PC-9 (cell line): ENCODE data around the gene PCDHGA3. TPM values are rescaled to one million over a fixed set of nuclear protein-coding genes. Genes with fewer than 3 reads are reported as not detected.
"Not testable (repeated sequence)": the region's sequence is repeated elsewhere in the genome, so short reads cannot be mapped to it uniquely, and the experiment has no call there.

Experiments
- BruUV-seq: library from RNA; stranded (reverse); fragments of 400-500 nt; replicated peaks from 2 replicates; lab custom pipeline; 2021; lab: Mats Ljungman, UMichigan
- CTCF ChIA-PET: fragments of 300-600 bp; sonication (Branson Sonifier 250); formaldehyde crosslinking; loops from one replicate; lab custom pipeline; 2022; ENCODE audit warnings: antibody characterized with exemption; lab: Charles Lee
- POLR2A ChIA-PET: fragments of 300-600 bp; sonication (Branson Sonifier 250); formaldehyde crosslinking; loops from one replicate; lab custom pipeline; 2022; ENCODE audit warnings: antibody characterized with exemption; ENCODE audit not compliant: unreplicated experiment; lab: Charles Lee
- DNase-seq, 2 experiments: peaks; one replicate each; pipeline versions ENCODE4 v3.0.0 to v3.0.0-alpha.2; 2015 to 2022; ENCODE audit warnings: mixed read lengths in 1 of 2
- H2AFZ ChIP-seq: fragments of 200-600 bp; sonication (generic); 2 replicates; pipeline ENCODE4 v1.8.1; 2017; ENCODE audit warnings: antibody characterized with exemption
- H3F3A ChIP-seq: fragments of 200-600 bp; sonication (generic); 2 replicates; pipeline ENCODE4 v1.8.1; 2017; ENCODE audit warnings: antibody characterized with exemption, mild to moderate bottlenecking, low read depth; ENCODE audit not compliant: insufficient read depth
- H3K27ac ChIP-seq: fragments of 200-600 bp; sonication (generic); 2 replicates; pipeline ENCODE4 v1.6.1; 2016; ENCODE audit warnings: mixed run types
- H3K27me3 ChIP-seq: fragments of 200-600 bp; sonication (generic); 2 replicates; pipeline ENCODE4 v1.6.1; 2016; ENCODE audit warnings: low read depth, mixed run types; ENCODE audit not compliant: insufficient read depth
- H3K36me3 ChIP-seq: fragments of 200-600 bp; sonication (generic); 2 replicates; pipeline ENCODE4 v1.6.1; 2016; ENCODE audit warnings: low read depth, mixed run types
- H3K4me1 ChIP-seq: fragments of 200-600 bp; sonication (generic); replicated peaks from 2 replicates; pipeline ENCODE4 v1.6.1; 2016; ENCODE audit warnings: mixed run types; ENCODE audit not compliant: insufficient read depth
- H3K4me2 ChIP-seq: fragments of 200-600 bp; sonication (generic); 2 replicates; pipeline ENCODE4 v1.6.1; 2017; ENCODE audit warnings: mixed run types
- H3K4me3 ChIP-seq: fragments of 200-600 bp; sonication (generic); 2 replicates; pipeline ENCODE4 v1.6.1; 2016; ENCODE audit warnings: mixed run types
- H3K79me2 ChIP-seq: fragments of 200-600 bp; sonication (generic); 2 replicates; pipeline ENCODE4 v1.6.1; 2017; ENCODE audit warnings: low read depth, mixed run types
- H3K9me2 ChIP-seq: fragments of 200-600 bp; sonication (generic); 2 replicates; pipeline ENCODE4 v1.8.1; 2017; ENCODE audit warnings: mild to moderate bottlenecking; ENCODE audit not compliant: insufficient read depth
- H3K9me3 ChIP-seq: fragments of 200-600 bp; sonication (generic); 2 replicates; pipeline ENCODE4 v1.8.1; 2016; ENCODE audit warnings: low read depth; ENCODE audit not compliant: insufficient read depth
- H4K20me1 ChIP-seq: fragments of 200-600 bp; sonication (generic); 2 replicates; pipeline ENCODE4 v1.8.1; 2017; ENCODE audit not compliant: insufficient read depth
- EZH2 ChIP-seq: fragments of 200-600 bp; sonication (generic); IDR thresholded peaks from 2 replicates; pipeline ENCODE4 v1.8.0; 2017; ENCODE audit warnings: antibody characterized with exemption, low read depth
- intact Hi-C: fragments of 100-400 bp; cut with micrococcal nuclease; formaldehyde crosslinking; loops from one replicate; pipeline ENCODE4 v1.10.0; 2022; ENCODE audit not compliant: unreplicated experiment
- total RNA-seq: library from RNA; stranded (reverse); gene quantifications from 2 replicates; pipeline ENCODE4 v1.2.3, GENCODE V29; 2021
- TF ChIP-seq, protein P1 (sequence below): fragments of 200-600 bp; sonication (generic); conservative IDR thresholded peaks from 2 replicates; pipeline ENCODE4 v1.6.1; 2017; ENCODE audit warnings: mixed run types, antibody characterized with exemption, mild to moderate bottlenecking, moderate library complexity

Gene PCDHGA3
- total RNA-seq, 1 experiment from 2014 or later, result not detected

DNA sequence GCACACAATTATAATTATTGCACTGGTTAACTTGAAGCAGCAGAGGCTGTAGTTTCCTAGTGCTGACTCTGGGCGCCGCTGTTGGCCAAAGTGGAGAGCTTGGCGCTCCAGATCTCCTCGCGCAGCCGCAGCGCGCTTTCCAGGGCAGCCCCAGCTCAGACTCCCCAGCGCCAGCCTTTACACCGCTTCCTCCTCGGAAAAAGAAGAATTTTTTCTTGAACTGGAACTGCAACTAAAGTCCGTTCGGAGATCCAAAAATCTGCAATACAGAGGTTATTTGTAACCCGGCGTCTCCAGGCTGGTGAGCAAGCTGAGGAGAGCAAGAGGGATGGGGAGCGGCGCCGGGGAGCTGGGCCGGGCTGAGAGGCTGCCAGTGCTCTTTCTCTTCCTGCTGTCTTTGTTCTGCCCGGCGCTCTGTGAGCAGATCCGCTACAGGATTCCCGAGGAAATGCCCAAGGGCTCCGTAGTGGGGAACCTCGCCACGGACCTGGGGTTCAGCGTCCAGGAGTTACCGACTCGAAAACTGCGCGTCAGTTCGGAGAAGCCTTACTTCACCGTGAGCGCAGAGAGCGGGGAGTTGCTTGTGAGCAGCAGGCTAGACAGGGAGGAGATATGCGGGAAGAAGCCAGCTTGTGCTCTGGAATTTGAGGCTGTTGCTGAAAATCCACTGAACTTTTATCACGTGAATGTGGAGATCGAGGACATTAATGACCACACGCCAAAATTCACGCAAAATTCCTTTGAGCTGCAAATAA is 44.1 kb downstream of the PCDHGA3 start, which contains the start of gene PCDHGB4:
Gene PCDHGB4, plus strand, starts transcription at position 142 of the 755 bp plus-strand sequence. Its CDS starts 187 bp downstream, at position 329.
- H3K9me2 ChIP-seq, BruUV-seq, CTCF ChIA-PET, H3K4me3 ChIP-seq, POLR2A ChIA-PET, intact Hi-C loops, H3K9me3 ChIP-seq, H4K20me1 ChIP-seq, DNase-seq, H3K79me2 ChIP-seq, H3K4me1 ChIP-seq, H2AFZ ChIP-seq, H3K36me3 ChIP-seq, H3K27ac ChIP-seq, H3F3A ChIP-seq: not testable (repeated sequence)
- Histone ChIP-seq H3K4me2 (peak within 1 kb of the TSS; percentile 31; the same call in 1 of the 2 replicates), H3K27me3 (peaks cover 36% of the 10 kb centered on the region)
- TF ChIP-seq, protein P1, sequence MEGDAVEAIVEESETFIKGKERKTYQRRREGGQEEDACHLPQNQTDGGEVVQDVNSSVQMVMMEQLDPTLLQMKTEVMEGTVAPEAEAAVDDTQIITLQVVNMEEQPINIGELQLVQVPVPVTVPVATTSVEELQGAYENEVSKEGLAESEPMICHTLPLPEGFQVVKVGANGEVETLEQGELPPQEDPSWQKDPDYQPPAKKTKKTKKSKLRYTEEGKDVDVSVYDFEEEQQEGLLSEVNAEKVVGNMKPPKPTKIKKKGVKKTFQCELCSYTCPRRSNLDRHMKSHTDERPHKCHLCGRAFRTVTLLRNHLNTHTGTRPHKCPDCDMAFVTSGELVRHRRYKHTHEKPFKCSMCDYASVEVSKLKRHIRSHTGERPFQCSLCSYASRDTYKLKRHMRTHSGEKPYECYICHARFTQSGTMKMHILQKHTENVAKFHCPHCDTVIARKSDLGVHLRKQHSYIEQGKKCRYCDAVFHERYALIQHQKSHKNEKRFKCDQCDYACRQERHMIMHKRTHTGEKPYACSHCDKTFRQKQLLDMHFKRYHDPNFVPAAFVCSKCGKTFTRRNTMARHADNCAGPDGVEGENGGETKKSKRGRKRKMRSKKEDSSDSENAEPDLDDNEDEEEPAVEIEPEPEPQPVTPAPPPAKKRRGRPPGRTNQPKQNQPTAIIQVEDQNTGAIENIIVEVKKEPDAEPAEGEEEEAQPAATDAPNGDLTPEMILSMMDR, result peak; percentile 40; the same call in 1 of the 2 replicates

DNA sequence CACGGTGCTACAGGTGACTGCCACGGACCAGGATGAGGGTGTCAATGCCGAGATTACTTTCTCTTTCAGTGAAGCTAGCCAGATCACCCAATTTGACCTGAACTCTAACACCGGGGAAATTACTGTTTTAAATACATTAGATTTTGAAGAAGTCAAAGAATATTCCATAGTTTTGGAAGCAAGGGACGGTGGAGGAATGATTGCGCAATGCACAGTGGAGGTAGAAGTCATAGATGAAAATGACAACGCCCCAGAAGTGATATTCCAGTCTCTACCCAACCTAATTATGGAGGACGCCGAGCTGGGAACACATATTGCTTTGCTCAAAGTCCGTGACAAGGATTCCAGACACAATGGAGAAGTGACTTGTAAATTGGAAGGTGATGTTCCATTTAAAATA is 45.0 kb downstream of the PCDHGA3 start:
- H3K9me3 ChIP-seq, result no peaks in the 10 kb centered on the region
- no peaks in the 10 kb centered on the region for H3F3A ChIP-seq
- no peaks in the 10 kb centered on the region for H3K9me2 ChIP-seq
- no peak overlapping the region for H3K27ac ChIP-seq
- TF ChIP-seq, protein P1, result no peak
- no peak for TF ChIP-seq EZH2
- H3K4me1 ChIP-seq, result no peaks in the 10 kb centered on the region
- ChIA-PET POLR2A (no interaction called here), CTCF (interaction anchor here (0.6 kb wide), 1 partner anchor 50 kb away, joined by 3 read pairs; no protein-coding TSS in a partner anchor)
- H3K36me3 ChIP-seq, result no peaks in the 10 kb centered on the region
- H3K4me3 ChIP-seq, result no peak overlapping the region
- intact Hi-C loops, result no loop called here
- no peaks in the 10 kb centered on the region for H3K79me2 ChIP-seq
- H3K4me2 ChIP-seq, result peak overlapping the region; percentile 31; the same call in 1 of the 2 replicates
- no peaks in the 10 kb centered on the region for H4K20me1 ChIP-seq
- no TSS peak for BruUV-seq
- H3K27me3 ChIP-seq, result peaks cover 27% of the 10 kb centered on the region
- no peak for DNase-seq
- H2AFZ ChIP-seq, result no peak overlapping the region

DNA sequence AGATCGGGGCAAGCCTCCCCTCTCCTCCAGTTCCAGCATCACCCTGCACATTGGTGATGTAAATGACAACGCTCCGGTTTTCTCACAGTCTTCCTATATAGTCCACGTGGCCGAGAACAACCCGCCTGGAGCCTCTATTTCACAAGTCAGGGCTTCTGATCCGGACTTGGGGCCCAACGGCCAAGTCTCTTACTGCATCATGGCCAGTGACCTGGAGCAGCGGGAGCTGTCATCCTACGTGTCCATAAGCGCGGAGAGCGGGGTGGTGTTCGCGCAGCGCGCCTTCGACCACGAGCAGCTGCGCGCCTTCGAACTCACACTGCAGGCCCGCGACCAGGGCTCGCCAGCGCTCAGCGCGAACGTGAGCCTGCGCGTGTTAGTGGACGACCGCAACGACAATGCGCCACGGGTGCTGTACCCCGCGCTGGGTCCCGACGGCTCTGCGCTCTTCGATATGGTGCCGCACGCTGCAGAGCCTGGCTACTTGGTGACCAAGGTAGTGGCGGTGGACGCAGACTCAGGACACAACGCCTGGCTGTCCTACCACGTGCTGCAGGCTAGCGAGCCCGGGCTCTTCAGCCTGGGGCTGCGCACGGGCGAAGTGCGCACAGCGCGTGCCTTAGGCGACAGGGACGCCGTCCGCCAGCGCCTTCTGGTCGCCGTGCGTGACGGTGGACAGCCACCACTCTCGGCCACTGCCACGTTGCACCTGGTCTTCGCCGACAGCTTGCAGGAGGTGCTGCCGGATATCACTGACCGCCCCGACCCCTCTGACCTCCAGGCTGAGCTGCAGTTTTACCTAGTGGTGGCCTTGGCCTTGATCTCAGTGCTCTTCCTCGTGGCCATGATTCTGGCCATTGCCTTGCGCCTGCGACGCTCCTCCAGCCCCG is 45.8 kb downstream of the PCDHGA3 start:
- POLR2A ChIA-PET, result no interaction called here
- H3K27ac ChIP-seq, result no peak overlapping the region
- no peaks in the 10 kb centered on the region for H3K9me3 ChIP-seq
- no peaks in the 10 kb centered on the region for H3K36me3 ChIP-seq
- H4K20me1 ChIP-seq, result no peaks in the 10 kb centered on the region
- H2AFZ ChIP-seq, result no peak overlapping the region
- H3K4me1 ChIP-seq, result no peaks in the 10 kb centered on the region
- no peaks in the 10 kb centered on the region for H3K79me2 ChIP-seq
- TF ChIP-seq EZH2, result no peak
- TF ChIP-seq, protein P1, result no peak
- BruUV-seq, result no TSS peak
- no peaks in the 10 kb centered on the region for H3K9me2 ChIP-seq
- intact Hi-C loops, result no loop called here
- no peaks in the 10 kb centered on the region for H3F3A ChIP-seq
- H3K4me3 ChIP-seq, result no peak overlapping the region
- CTCF ChIA-PET, result interaction anchor here (0.6 kb wide), 1 partner anchor 50 kb away, joined by 3 read pairs; no protein-coding TSS in a partner anchor
- no peak for DNase-seq
- no peak overlapping the region for H3K4me2 ChIP-seq
- H3K27me3 ChIP-seq, result peaks cover 19% of the 10 kb centered on the region
